Karpas-422 (cell line): ENCODE results near the gene ARHGAP4. TPM values are rescaled to one million over a fixed set of nuclear protein-coding genes. Genes with fewer than 3 reads are reported as not detected.

ENCODE experiments used
- DNase-seq: peaks from one replicate; pipeline ENCODE4 v3.0.0-alpha.2; 2015
- H2AFZ ChIP-seq: fragments of 200-600 bp; sonication (generic); 2 replicates; pipeline ENCODE4 v1.6.1; 2014; ENCODE audit warnings: antibody characterized with exemption, low read length, mixed read lengths
- H3K27ac ChIP-seq: fragments of 200-600 bp; sonication (generic); 2 replicates; pipeline ENCODE4 v1.5.1; 2014; ENCODE audit warnings: mild to moderate bottlenecking, low read length, moderate library complexity
- H3K27me3 ChIP-seq: fragments of 200-600 bp; sonication (generic); 2 replicates; pipeline ENCODE4 v1.6.1; 2014; ENCODE audit warnings: low read length, mixed read lengths
- H3K36me3 ChIP-seq: fragments of 200-600 bp; sonication (generic); 2 replicates; pipeline ENCODE4 v1.6.1; 2014; ENCODE audit warnings: low read length, mixed read lengths; ENCODE audit not compliant: insufficient read depth
- H3K4me1 ChIP-seq: fragments of 200-600 bp; sonication (generic); 2 replicates; pipeline ENCODE4 v1.6.1; 2014; ENCODE audit warnings: mild to moderate bottlenecking, low read length, mixed read lengths
- H3K4me2 ChIP-seq: fragments of 200-600 bp; sonication (generic); 2 replicates; pipeline ENCODE4 v1.6.1; 2014; ENCODE audit warnings: low read length, low read depth, mild to moderate bottlenecking; ENCODE audit not compliant: poor library complexity, severe bottlenecking
- H3K4me3 ChIP-seq: fragments of 200-600 bp; sonication (generic); 2 replicates; pipeline ENCODE4 v1.5.1; 2014; ENCODE audit warnings: mild to moderate bottlenecking, antibody characterized with exemption, low read length, mixed read lengths
- H3K79me2 ChIP-seq: fragments of 200-600 bp; sonication (generic); 2 replicates; pipeline ENCODE4 v1.6.1; 2014; ENCODE audit warnings: mild to moderate bottlenecking, low read length, mixed read lengths
- H3K9ac ChIP-seq: fragments of 200-600 bp; sonication (generic); 2 replicates; pipeline ENCODE4 v1.6.0; 2014; ENCODE audit warnings: low read length
- H3K9me2 ChIP-seq: fragments of 200-600 bp; sonication (generic), shearing (Covaris generic); replicated peaks from 2 replicates; pipeline ENCODE4 v1.6.0; 2014; ENCODE audit warnings: mild to moderate bottlenecking, low read length, moderate library complexity; ENCODE audit not compliant: insufficient read depth
- H3K9me3 ChIP-seq: fragments of 300-700, 200-600 bp; sonication (generic); 2 replicates; pipeline ENCODE4 v1.6.1; 2014; ENCODE audit warnings: low read length, mixed read lengths
- H4K20me1 ChIP-seq: fragments of 200-600 bp; sonication (generic); 2 replicates; pipeline ENCODE4 v1.6.1; 2014; ENCODE audit warnings: mild to moderate bottlenecking, antibody characterized with exemption, low read length, low read depth; ENCODE audit not compliant: insufficient read depth
- total RNA-seq: library from RNA; depleted of rRNA; stranded (reverse); fragments of >200 nt; shearing (Covaris generic); gene quantifications from 2 replicates; pipeline ENCODE4 v1.2.3, GENCODE V29; 2014; ENCODE audit warnings: low replicate concordance; rRNA removed

The ARHGAP4 gene
- total RNA-seq, 1 experiment from 2014 or later, result 104 TPM

DNA sequence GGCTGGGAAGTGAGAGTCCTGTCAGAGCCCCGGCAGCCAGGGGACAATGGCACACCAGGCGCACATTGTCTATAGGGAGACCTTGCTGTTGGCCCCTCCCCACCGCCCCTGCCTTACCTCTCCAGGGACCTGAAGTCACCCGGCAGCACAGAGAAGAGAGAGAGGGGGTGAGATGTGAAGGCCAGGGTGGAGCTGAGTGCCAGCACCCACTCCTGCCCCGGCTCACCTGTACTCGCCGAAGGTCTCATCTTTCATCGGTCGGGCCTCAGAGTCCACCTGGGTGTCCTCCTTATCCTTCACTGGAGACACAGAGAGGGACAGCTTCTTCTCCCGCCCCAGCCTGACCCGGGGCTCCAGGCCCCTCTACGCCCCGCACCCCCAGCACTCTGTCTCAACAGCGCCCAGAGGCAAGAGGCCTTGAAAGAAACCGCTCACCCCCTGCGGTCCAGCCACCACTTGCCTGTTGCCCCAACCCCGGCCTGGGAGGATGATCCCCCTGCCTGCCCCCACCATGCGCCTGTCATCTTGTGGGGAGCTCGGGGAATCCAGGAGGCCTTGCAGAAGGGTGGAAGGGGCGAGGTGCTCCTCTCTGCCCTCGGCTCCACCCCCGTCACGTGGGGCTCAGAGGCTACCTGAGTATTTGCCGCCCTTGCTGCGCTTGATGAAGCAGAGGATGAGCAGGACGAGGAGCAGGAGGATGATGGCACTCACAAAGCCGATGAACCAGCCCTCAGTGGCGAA, 62.6 kb downstream of the ARHGAP4 start:
- Histone ChIP-seq H3K9me2 (no peaks in the 10 kb centered on the region), H3K36me3 (no peaks in the 10 kb centered on the region), H3K27me3 (no peaks in the 10 kb centered on the region), H3K4me1 (no peaks in the 10 kb centered on the region), H3K4me2 (no peak overlapping the region), H3K4me3 (no peak overlapping the region), H2AFZ (no peak overlapping the region), H3K9me3 (no peaks in the 10 kb centered on the region), H3K9ac (no peak overlapping the region), H3K27ac (no peak overlapping the region), H4K20me1 (no peaks in the 10 kb centered on the region), H3K79me2 (no peaks in the 10 kb centered on the region)
- no peak for DNase-seq

DNA sequence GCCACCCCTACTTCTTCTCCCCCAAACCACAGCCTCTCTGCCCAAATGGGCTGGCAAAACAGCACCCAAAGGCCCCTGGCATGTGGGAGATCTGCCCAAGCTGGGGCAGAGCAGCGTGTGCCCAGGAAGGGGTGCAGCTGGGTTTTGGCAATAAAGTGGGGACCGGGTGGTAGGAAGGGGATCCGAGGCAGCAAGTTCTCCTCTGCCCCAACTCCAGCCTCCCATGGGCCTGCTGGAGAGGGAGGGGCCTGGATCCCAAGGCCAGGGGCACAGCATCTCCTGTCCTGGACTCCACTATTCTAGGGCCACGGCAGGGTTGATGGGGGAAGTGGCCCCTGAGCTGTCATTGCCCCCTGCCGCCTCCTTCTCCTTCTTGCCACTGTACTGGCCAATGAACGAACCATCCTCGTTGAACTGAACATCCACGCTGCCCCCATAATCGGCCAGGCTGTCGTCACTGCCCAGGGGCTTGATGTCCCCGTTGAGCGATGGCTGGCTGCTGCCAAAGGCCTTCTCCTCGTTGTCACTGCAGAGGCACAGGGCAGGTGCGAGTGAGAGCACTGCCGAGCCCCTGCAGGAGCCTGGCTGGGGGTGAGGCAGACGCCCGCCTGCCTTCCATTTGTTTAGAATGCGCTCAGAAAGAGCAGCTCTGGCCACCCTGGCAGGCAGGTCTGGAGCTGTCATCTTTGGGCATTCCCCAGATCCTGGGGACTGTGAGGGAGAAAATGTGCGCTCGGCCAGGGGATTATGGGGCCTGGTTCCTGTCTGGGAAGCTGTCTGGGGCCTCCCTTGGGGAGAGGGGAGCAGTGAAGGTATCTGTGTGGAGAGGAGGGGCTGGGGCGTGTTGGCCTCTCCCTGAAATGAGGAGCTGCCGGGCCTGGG, 63.5 kb downstream of the ARHGAP4 start:
- no peaks in the 10 kb centered on the region for H3K27me3 ChIP-seq
- H3K9me2 ChIP-seq, result no peaks in the 10 kb centered on the region
- no peaks in the 10 kb centered on the region for H3K4me1 ChIP-seq
- no peaks in the 10 kb centered on the region for H3K9me3 ChIP-seq
- H3K4me3 ChIP-seq, result no peak overlapping the region
- H2AFZ ChIP-seq, result no peak overlapping the region
- no peaks in the 10 kb centered on the region for H4K20me1 ChIP-seq
- no peak for DNase-seq
- H3K36me3 ChIP-seq, result no peaks in the 10 kb centered on the region
- no peak overlapping the region for H3K9ac ChIP-seq
- no peak overlapping the region for H3K4me2 ChIP-seq
- H3K27ac ChIP-seq, result no peak overlapping the region
- H3K79me2 ChIP-seq, result no peaks in the 10 kb centered on the region

DNA sequence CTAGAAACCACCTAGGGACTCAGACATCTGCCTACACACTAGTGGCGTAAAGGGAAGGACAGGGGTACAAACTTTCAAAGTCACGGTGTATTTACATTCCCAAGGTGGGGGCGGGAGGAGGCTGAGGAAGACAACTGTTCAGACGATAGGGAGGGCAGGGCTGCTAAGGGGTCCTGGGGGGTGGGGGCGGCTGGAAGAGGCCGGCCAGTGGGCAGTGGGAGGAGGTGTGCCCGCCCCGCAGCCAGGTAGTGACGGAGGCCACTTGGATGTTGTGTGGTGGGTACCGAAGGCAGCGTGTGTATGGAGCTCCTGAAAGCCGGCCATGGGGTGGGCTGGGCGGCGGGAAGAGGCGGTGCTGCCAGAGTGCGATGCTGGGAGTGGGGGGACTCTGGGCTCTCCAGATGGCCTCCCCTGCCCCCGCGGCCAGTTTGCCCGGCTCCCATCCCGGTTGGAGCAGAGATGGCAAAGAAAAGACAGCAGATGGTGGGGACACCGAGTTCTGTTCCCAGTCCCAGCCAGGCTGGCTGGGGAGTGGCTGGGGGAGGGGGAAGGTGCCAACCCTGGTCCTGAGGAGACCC, 64.2 kb downstream of the ARHGAP4 start:
- H3K9me3 ChIP-seq, result no peaks in the 10 kb centered on the region
- H3K4me2 ChIP-seq, result no peak overlapping the region
- H3K9ac ChIP-seq, result no peak overlapping the region
- no peaks in the 10 kb centered on the region for H3K36me3 ChIP-seq
- no peaks in the 10 kb centered on the region for H3K9me2 ChIP-seq
- no peak overlapping the region for H2AFZ ChIP-seq
- H3K27ac ChIP-seq, result no peak overlapping the region
- no peak overlapping the region for H3K4me3 ChIP-seq
- DNase-seq, result no peak
- no peaks in the 10 kb centered on the region for H3K27me3 ChIP-seq
- H3K79me2 ChIP-seq, result no peaks in the 10 kb centered on the region
- H3K4me1 ChIP-seq, result no peaks in the 10 kb centered on the region
- H4K20me1 ChIP-seq, result no peaks in the 10 kb centered on the region

DNA sequence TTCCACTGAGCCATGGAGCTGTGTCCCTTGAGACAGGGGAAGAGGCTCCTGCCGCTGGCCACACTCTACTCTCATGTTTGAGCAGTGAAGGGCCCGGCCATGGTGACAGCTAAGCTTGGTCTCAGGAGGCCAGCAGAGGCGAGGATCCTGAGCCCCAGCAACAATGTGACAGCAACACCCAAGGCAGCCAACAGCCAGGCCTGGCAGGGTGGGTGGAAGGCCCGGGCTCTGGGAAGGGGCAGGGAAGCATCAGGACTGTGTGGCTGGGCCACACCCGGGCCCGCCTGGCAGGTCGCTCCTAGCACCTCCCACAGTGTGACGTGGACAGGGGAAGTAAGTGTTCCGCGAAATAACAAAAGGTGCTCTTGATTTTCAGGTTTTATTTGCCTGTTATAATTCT, 64.9 kb downstream of the ARHGAP4 start:
- H3K9ac ChIP-seq, result no peak overlapping the region
- no peak for DNase-seq
- no peak overlapping the region for H2AFZ ChIP-seq
- no peak overlapping the region for H3K4me3 ChIP-seq
- H3K4me2 ChIP-seq, result no peak overlapping the region
- no peaks in the 10 kb centered on the region for H4K20me1 ChIP-seq
- H3K36me3 ChIP-seq, result no peaks in the 10 kb centered on the region
- no peaks in the 10 kb centered on the region for H3K4me1 ChIP-seq
- H3K27me3 ChIP-seq, result no peaks in the 10 kb centered on the region
- no peak overlapping the region for H3K27ac ChIP-seq
- H3K9me2 ChIP-seq, result no peaks in the 10 kb centered on the region
- H3K9me3 ChIP-seq, result no peaks in the 10 kb centered on the region
- H3K79me2 ChIP-seq, result no peaks in the 10 kb centered on the region

Other genes starting within 250 kb of the ARHGAP4 start
- 0.14 TPM in 1 of 2 replicates, not detected in the other for gene SLC6A8, start 238.3 kb downstream of the ARHGAP4 start, total RNA-seq
- gene BCAP31, start 201.9 kb downstream of the ARHGAP4 start, total RNA-seq, result 99.7 and 110 TPM in 2 replicates
- gene ABCD1, start 201.4 kb downstream of the ARHGAP4 start, total RNA-seq, result 1.9 and 4.1 TPM in 2 replicates
- not detected in 2 replicates for gene PLXNB3, start 162.0 kb downstream of the ARHGAP4 start, total RNA-seq
- not detected in 2 replicates for gene SRPK3, start 145.2 kb downstream of the ARHGAP4 start, total RNA-seq
- 46.5 and 80.7 TPM in 2 replicates for gene IDH3G, start 131.9 kb downstream of the ARHGAP4 start, total RNA-seq
- 249 and 310 TPM in 2 replicates for gene SSR4, start 131.6 kb downstream of the ARHGAP4 start, total RNA-seq
- not detected in 2 replicates for gene PDZD4, start 95.7 kb downstream of the ARHGAP4 start, total RNA-seq
- not detected in 2 replicates for gene L1CAM, start 40.1 kb downstream of the ARHGAP4 start, total RNA-seq
- not detected in 2 replicates for gene AVPR2, start 21.6 kb downstream of the ARHGAP4 start, total RNA-seq
- gene NAA10, start 8.8 kb upstream of the ARHGAP4 start, total RNA-seq, result 103 and 144 TPM in 2 replicates
- 0.22 and 0.26 TPM in 2 replicates for gene RENBP, start 18.4 kb upstream of the ARHGAP4 start, total RNA-seq
- gene HCFC1, start 45.6 kb upstream of the ARHGAP4 start, total RNA-seq, result 16.8 and 29.4 TPM in 2 replicates
- 1.5 and 3.9 TPM in 2 replicates for gene TMEM187, start 46.5 kb upstream of the ARHGAP4 start, total RNA-seq
- gene IRAK1, start 93.6 kb upstream of the ARHGAP4 start, total RNA-seq, result 76.0 and 131 TPM in 2 replicates
- gene MECP2, start 171.5 kb upstream of the ARHGAP4 start, total RNA-seq, result 20.4 and 27.5 TPM in 2 replicates
- not detected in 2 replicates for gene OPN1LW, start 218.0 kb upstream of the ARHGAP4 start, total RNA-seq